Tibial nerve (tissue), 4 donors: ENCODE data around the gene BAIAP2.

ENCODE experiments used
- EP300 ChIP-seq, 2 donors: sonication (generic); formaldehyde crosslinking; IDR thresholded peaks; one replicate each; pipeline ENCODE4 v1.6.1; 2017; ENCODE audit warnings: antibody characterized with exemption in 2 of 2, mild to moderate bottlenecking in 1 of 2
- POLR2A ChIP-seq, 2 donors: fragments of 450-650 bp; IDR thresholded peaks; one replicate each; pipeline ENCODE4 v1.6.1; 2017; ENCODE audit warnings: antibody characterized with exemption in 2 of 2, mild to moderate bottlenecking in 2 of 2, moderate library complexity in 2 of 2
- TF ChIP-seq, protein P1 (sequence below), 5 experiments: fragments of 200-600 bp in 3 of 5; fragments of 450-650 bp in 2 of 5; sonication (generic) in 3 of 5; IDR thresholded peaks; one replicate each; pipeline ENCODE4 v1.5.1; 2016 to 2019; ENCODE audit warnings: antibody characterized with exemption in 5 of 5, mild to moderate bottlenecking in 3 of 5, moderate library complexity in 2 of 5

DNA sequence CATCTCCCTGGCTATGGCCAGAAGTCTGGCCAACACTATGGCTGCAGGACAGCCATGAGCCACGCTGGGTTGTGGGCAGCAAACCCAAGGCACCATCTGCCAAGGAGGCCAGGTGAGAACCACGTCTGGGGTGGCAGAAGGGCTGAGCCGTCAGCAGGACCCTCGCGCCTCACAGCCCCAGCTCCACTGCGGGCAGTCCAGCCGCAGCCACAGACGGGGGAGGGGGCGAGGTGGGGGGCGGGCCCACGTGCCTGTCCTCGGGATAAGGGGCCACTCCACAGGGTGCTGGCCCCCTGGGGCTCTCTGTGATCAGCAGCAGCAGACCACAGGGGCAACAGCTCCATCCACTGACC is 6.5 kb upstream of the BAIAP2 start:
- TF ChIP-seq POLR2A (IDR thresholded peaks at IDR 0.05) (no peak), EP300 (IDR thresholded peaks at IDR 0.05) (no peak)
- TF ChIP-seq, protein P1, sequence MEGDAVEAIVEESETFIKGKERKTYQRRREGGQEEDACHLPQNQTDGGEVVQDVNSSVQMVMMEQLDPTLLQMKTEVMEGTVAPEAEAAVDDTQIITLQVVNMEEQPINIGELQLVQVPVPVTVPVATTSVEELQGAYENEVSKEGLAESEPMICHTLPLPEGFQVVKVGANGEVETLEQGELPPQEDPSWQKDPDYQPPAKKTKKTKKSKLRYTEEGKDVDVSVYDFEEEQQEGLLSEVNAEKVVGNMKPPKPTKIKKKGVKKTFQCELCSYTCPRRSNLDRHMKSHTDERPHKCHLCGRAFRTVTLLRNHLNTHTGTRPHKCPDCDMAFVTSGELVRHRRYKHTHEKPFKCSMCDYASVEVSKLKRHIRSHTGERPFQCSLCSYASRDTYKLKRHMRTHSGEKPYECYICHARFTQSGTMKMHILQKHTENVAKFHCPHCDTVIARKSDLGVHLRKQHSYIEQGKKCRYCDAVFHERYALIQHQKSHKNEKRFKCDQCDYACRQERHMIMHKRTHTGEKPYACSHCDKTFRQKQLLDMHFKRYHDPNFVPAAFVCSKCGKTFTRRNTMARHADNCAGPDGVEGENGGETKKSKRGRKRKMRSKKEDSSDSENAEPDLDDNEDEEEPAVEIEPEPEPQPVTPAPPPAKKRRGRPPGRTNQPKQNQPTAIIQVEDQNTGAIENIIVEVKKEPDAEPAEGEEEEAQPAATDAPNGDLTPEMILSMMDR (IDR thresholded peaks at IDR 0.05) = no peak
